Stomach smooth muscle (tissue), 2 donors: ENCODE results near the gene TSPAN16.

Experiments used
- H3K27ac ChIP-seq: one replicate; pipeline ENCODE4 v1.7.0; 2013; ENCODE audit warnings: mild to moderate bottlenecking, low read length, inconsistent platforms
- H3K27me3 ChIP-seq, 2 donors: one replicate each; pipeline ENCODE4 v1.7.0; 2013; ENCODE audit warnings: low read length in 2 of 2; ENCODE audit not compliant: insufficient read depth in 2 of 2, control insufficient read depth in 1 of 2
- H3K36me3 ChIP-seq, 2 donors: one replicate each; pipeline ENCODE4 v1.7.0; 2013; ENCODE audit warnings: low read length in 2 of 2; ENCODE audit not compliant: control insufficient read depth in 2 of 2, insufficient read depth in 2 of 2
- H3K4me1 ChIP-seq: one replicate; pipeline ENCODE4 v1.7.0; 2013; ENCODE audit warnings: low read length; ENCODE audit not compliant: control insufficient read depth, insufficient read depth
- H3K4me3 ChIP-seq, 2 donors: one replicate each; pipeline ENCODE4 v1.7.0; 2013; ENCODE audit warnings: low read length in 2 of 2
- H3K9ac ChIP-seq, 2 donors: one replicate each; pipeline ENCODE4 v1.7.0; 2013; ENCODE audit warnings: low read length in 2 of 2, mild to moderate bottlenecking in 1 of 2
- H3K9me3 ChIP-seq, 2 donors: one replicate each; pipeline ENCODE4 v1.7.0; 2013; ENCODE audit warnings: low read length in 2 of 2; ENCODE audit not compliant: control insufficient read depth in 2 of 2
- donor health status: healthy.
- donor health status: Pancreatic carcinoma.

The TSPAN16 gene

DNA sequence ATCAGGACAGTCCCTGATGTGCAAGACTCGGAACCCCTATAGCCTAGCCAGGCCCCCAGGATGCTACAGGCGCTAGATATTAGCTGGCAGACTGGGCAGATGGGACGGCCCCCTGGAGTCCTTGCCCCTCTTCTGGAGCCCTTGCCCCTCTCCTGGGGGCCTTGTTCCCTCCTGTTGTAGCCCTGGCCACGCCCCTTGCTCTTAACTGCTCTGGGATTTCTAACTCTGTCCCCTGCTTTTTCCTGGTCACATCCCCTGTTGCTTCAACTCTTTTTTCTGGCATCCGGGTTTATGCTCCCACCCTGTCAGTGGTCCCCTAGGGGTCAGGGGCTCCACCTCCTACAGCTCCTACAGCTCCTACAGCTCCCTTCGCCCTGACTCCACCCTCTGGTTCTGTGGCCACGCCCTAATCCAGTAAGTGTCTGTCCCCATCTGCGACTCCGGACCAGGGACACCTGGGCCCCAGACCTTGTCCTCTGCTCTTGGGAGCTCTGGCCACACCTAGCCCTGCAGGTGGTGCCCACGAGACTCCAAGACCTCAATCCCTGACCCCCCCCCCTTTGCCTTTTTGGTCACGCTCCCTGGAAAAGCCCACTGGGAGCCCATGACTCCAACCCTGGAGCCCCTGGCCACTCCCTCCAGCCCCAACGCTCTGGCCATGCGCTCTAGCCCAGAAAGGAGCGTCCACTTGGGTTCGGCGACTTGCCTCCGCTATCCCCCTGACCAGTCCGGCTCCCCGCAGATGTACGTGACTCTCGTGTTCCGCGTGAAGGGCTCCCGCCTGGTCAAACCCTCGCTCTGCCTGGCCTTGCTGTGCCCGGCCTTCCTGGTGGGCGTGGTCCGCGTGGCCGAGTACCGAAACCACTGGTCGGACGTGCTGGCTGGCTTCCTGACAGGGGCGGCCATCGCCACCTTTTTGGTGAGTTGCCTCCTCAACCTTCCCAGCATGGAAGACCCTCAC is 66.1 kb downstream of the TSPAN16 start:
- Histone ChIP-seq H3K27ac (no peak overlapping the region), H3K4me1 (no peaks in the 10 kb centered on the region), H3K27me3 (no peaks in the 10 kb centered on the region), H3K9ac (no peak overlapping the region), H3K9me3 (no peaks in the 10 kb centered on the region), H3K36me3 (peaks cover 20 to 36% of the 10 kb centered on the region in 2 donors), H3K4me3 (no peak overlapping the region)

DNA sequence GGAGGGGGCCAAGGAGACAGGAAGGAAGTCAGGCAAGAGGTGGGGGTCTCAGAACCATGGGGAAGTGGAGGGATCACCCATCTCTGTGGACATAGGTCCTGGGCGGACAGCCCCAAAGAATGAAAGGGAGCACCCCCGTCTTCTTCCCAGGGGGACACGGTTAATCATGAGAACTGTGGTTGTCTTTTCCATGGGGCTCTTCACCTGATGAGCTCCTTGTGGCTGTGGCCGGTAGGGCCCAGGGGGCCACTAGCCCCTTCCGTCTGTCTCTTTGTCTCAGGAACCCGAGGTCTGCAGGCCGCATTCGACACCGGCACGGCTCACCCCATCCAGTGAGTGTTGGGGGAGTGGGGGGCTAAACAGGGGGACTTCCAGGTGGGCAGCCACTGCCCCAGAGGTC is 67.9 kb downstream of the TSPAN16 start:
- Histone ChIP-seq H3K4me1 (no peaks in the 10 kb centered on the region), H3K9me3 (no peaks in the 10 kb centered on the region), H3K4me3 (no peak overlapping the region), H3K27me3 (no peaks in the 10 kb centered on the region), H3K27ac (no peak overlapping the region), H3K36me3 (peaks cover 20 to 34% of the 10 kb centered on the region in 2 donors), H3K9ac (no peak overlapping the region)

DNA sequence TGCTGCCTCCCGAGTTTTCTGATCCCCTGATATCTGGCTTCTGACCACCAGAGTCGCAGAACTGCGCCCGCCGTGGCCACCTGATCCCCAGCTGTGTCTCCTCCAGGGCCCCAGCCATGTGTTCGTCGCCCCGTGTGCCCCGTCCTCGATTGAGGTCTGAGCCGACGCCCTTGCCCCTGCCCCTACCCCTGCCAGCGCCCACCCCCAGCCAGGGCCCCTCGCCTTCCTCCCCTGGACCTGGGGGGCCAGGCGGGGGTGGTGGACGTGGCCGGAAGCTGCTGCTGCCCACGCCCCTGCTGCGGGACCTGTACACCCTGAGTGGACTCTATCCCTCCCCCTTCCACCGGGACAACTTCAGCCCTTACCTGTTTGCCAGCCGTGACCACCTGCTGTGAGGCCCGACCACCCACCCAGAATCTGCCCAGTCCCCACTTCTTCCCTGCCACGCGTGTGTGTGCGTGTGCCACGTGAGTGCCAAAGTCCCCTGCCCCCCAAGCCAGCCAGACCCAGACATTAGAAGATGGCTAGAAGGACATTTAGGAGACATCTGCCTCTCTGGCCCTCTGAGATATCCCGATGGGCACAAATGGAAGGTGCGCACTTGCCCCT is 68.4 kb downstream of the TSPAN16 start:
- Histone ChIP-seq H3K27me3 (no peaks in the 10 kb centered on the region), H3K36me3 (peaks cover 17 to 31% of the 10 kb centered on the region in 2 donors), H3K9ac (no peak overlapping the region), H3K4me1 (no peaks in the 10 kb centered on the region), H3K4me3 (no peak overlapping the region), H3K9me3 (no peaks in the 10 kb centered on the region), H3K27ac (no peak overlapping the region)

DNA sequence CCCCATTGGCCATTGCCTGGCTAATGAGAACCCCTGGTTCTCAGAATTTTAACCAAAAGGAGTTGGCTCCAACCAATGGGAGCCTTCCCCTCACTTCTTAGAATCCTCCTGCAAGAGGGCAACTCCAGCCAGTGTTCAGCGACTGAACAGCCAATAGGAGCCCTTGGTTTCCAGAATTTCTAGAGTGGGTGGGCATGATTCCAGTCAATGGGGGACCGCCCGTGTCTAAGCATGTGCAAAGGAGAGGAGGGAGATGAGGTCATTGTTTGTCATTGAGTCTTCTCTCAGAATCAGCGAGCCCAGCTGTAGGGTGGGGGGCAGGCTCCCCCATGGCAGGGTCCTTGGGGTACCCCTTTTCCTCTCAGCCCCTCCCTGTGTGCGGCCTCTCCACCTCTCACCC is 69.0 kb downstream of the TSPAN16 start:
- H3K36me3 ChIP-seq, result peaks cover 14 to 27% of the 10 kb centered on the region in 2 donors
- no peak overlapping the region for H3K4me3 ChIP-seq
- H3K9ac ChIP-seq, result no peak overlapping the region
- H3K27ac ChIP-seq, result no peak overlapping the region
- no peaks in the 10 kb centered on the region for H3K4me1 ChIP-seq
- H3K27me3 ChIP-seq, result no peaks in the 10 kb centered on the region
- no peaks in the 10 kb centered on the region for H3K9me3 ChIP-seq
